ENCODE results near the gene DTHD1. TPM values are rescaled to one million over a fixed set of nuclear protein-coding genes. Genes with fewer than 3 reads are reported as not detected.

DTHD1 gene
- polyA plus RNA-seq, 1 of the 3 experiments (the other 2 are of a cell fraction): not detected

DNA sequence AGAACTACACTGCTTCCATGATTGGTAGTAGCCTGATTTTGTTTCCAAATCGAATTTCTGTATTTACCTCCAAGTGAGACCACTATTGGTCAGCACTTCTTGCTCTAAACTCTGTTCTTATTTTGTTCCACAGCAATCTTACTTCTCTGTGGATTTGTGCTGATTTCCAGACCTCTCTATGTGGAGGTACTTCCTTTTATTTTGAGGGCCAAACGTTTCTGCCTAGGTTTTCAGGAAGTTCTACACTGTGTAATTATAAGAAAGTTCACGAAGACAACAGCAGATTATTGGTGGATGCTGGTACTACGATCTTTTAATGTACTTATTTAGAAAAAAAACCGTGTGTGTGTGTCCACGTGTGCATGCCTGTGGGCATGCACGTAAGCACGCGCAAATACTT lies 46.7 kb downstream of the DTHD1 start:
- ChIA-PET CTCF (no interaction called here), POLR2A (no interaction called here)
- TF ChIP-seq, protein P1, sequence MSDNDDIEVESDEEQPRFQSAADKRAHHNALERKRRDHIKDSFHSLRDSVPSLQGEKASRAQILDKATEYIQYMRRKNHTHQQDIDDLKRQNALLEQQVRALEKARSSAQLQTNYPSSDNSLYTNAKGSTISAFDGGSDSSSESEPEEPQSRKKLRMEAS (IDR thresholded peaks at IDR 0.05; ENCODE audit: low read depth): no peak
- TF ChIP-seq, protein P2, sequence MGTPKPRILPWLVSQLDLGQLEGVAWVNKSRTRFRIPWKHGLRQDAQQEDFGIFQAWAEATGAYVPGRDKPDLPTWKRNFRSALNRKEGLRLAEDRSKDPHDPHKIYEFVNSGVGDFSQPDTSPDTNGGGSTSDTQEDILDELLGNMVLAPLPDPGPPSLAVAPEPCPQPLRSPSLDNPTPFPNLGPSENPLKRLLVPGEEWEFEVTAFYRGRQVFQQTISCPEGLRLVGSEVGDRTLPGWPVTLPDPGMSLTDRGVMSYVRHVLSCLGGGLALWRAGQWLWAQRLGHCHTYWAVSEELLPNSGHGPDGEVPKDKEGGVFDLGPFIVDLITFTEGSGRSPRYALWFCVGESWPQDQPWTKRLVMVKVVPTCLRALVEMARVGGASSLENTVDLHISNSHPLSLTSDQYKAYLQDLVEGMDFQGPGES (IDR thresholded peaks at IDR 0.05; ENCODE audit: low read depth, low read length): no peak
- TF ChIP-seq RCOR1 (IDR thresholded peaks at IDR 0.05; ENCODE audit: low read length) (no peak), EP300 (IDR thresholded peaks at IDR 0.05; ENCODE audit: borderline replicate concordance in 1 of 2, low read depth in 1 of 2, low read length in 1 of 2) (no peak), ELF1 (IDR thresholded peaks at IDR 0.05) (no peak), GATA2 (CRISPR knock-in tag; IDR thresholded peaks at IDR 0.05) (no peak), RFX5 (IDR thresholded peaks at IDR 0.05; ENCODE audit: low read length) (no peak), FOXM1 (IDR thresholded peaks at IDR 0.05; ENCODE audit: low read depth) (no peak), NRF1 (IDR thresholded peaks at IDR 0.05; ENCODE audit: low read depth, low read length) (no peak), SMC3 (IDR thresholded peaks at IDR 0.05; ENCODE audit: low read depth, low read length) (no peak), RAD21 (IDR thresholded peaks at IDR 0.05; ENCODE audit: low read length) (no peak), TEAD4 (IDR thresholded peaks at IDR 0.05; ENCODE audit: borderline replicate concordance, insufficient read depth) (no peak), SIN3A (IDR thresholded peaks at IDR 0.05; ENCODE audit: borderline replicate concordance, low read depth, low read length) (no peak), FOXJ3 (CRISPR knock-in tag; IDR thresholded peaks at IDR 0.05) (no peak), NFIC (IDR thresholded peaks at IDR 0.05; ENCODE audit: borderline replicate concordance) (no peak), CHD2 (IDR thresholded peaks at IDR 0.05; ENCODE audit: low read length, partially characterized antibody) (no peak)
- TF ChIP-seq, protein P3, sequence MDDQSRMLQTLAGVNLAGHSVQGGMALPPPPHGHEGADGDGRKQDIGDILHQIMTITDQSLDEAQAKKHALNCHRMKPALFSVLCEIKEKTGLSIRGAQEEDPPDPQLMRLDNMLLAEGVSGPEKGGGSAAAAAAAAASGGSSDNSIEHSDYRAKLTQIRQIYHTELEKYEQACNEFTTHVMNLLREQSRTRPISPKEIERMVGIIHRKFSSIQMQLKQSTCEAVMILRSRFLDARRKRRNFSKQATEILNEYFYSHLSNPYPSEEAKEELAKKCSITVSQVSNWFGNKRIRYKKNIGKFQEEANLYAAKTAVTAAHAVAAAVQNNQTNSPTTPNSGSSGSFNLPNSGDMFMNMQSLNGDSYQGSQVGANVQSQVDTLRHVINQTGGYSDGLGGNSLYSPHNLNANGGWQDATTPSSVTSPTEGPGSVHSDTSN (IDR thresholded peaks at IDR 0.05): no peak
- TF ChIP-seq, protein P4, sequence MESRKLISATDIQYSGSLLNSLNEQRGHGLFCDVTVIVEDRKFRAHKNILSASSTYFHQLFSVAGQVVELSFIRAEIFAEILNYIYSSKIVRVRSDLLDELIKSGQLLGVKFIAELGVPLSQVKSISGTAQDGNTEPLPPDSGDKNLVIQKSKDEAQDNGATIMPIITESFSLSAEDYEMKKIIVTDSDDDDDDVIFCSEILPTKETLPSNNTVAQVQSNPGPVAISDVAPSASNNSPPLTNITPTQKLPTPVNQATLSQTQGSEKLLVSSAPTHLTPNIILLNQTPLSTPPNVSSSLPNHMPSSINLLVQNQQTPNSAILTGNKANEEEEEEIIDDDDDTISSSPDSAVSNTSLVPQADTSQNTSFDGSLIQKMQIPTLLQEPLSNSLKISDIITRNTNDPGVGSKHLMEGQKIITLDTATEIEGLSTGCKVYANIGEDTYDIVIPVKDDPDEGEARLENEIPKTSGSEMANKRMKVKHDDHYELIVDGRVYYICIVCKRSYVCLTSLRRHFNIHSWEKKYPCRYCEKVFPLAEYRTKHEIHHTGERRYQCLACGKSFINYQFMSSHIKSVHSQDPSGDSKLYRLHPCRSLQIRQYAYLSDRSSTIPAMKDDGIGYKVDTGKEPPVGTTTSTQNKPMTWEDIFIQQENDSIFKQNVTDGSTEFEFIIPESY (IDR thresholded peaks at IDR 0.05; ENCODE audit: borderline replicate concordance, low read depth): no peak
- TF ChIP-seq, protein P5, sequence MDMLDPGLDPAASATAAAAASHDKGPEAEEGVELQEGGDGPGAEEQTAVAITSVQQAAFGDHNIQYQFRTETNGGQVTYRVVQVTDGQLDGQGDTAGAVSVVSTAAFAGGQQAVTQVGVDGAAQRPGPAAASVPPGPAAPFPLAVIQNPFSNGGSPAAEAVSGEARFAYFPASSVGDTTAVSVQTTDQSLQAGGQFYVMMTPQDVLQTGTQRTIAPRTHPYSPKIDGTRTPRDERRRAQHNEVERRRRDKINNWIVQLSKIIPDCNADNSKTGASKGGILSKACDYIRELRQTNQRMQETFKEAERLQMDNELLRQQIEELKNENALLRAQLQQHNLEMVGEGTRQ (IDR thresholded peaks at IDR 0.05; ENCODE audit: borderline replicate concordance, low read depth, low read length): no peak
- TF ChIP-seq, protein P6, sequence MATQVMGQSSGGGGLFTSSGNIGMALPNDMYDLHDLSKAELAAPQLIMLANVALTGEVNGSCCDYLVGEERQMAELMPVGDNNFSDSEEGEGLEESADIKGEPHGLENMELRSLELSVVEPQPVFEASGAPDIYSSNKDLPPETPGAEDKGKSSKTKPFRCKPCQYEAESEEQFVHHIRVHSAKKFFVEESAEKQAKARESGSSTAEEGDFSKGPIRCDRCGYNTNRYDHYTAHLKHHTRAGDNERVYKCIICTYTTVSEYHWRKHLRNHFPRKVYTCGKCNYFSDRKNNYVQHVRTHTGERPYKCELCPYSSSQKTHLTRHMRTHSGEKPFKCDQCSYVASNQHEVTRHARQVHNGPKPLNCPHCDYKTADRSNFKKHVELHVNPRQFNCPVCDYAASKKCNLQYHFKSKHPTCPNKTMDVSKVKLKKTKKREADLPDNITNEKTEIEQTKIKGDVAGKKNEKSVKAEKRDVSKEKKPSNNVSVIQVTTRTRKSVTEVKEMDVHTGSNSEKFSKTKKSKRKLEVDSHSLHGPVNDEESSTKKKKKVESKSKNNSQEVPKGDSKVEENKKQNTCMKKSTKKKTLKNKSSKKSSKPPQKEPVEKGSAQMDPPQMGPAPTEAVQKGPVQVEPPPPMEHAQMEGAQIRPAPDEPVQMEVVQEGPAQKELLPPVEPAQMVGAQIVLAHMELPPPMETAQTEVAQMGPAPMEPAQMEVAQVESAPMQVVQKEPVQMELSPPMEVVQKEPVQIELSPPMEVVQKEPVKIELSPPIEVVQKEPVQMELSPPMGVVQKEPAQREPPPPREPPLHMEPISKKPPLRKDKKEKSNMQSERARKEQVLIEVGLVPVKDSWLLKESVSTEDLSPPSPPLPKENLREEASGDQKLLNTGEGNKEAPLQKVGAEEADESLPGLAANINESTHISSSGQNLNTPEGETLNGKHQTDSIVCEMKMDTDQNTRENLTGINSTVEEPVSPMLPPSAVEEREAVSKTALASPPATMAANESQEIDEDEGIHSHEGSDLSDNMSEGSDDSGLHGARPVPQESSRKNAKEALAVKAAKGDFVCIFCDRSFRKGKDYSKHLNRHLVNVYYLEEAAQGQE (IDR thresholded peaks at IDR 0.05; ENCODE audit: low read depth, low read length): no peak
- WGBS (ENCODE audit: low lambda C conversion rate): 6% methylated on average over 9 of the region's 9 CpGs
- Histone ChIP-seq H3K4me3 (ENCODE audit: low read depth in 2 of 2, low read length in 1 of 2) (no peak overlapping the region), H3K9me3 (no peaks in the 10 kb centered on the region), H3K4me2 (no peak overlapping the region), H2AFZ (ENCODE audit: low read depth) (no peak overlapping the region), H3K36me3 (replicated peaks in 1 of 2; ENCODE audit: control insufficient read depth in 1 of 2, insufficient read depth in 2 of 2, low read length in 1 of 2) (no peaks in the 10 kb centered on the region), H3K9me2 (no peaks in the 10 kb centered on the region), H3K79me2 (ENCODE audit: insufficient read depth) (no peaks in the 10 kb centered on the region), H3K27ac (ENCODE audit: low read depth in 2 of 2, low read length in 1 of 2) (no peak overlapping the region), H3K4me1 (ENCODE audit: control insufficient read depth in 1 of 2, insufficient read depth in 2 of 2, low read depth in 1 of 2, low read length in 1 of 2) (no peaks in the 10 kb centered on the region), H3F3A (replicated peaks; ENCODE audit: insufficient read depth) (no peaks in the 10 kb centered on the region), H3K27me3 (ENCODE audit: insufficient read depth) (no peaks in the 10 kb centered on the region), H4K20me1 (ENCODE audit: insufficient read depth) (no peaks in the 10 kb centered on the region), H3K9ac (no peak overlapping the region)
- DNase-seq: no peak

Measured in SK-N-SH (cell line).